Measurements from ENCODE around the gene LZTR1.
"Not testable (repeated sequence)": the region's sequence is repeated elsewhere in the genome, so short reads cannot be mapped to it uniquely, and the experiment has no call there.

The LZTR1 gene

GRCh38 chr22:21032868-21033688 is 51.0 kb downstream of the LZTR1 start:
- peaks cover 58% of the 10 kb centered on the region for H3K27me3 Mint-ChIP-seq
- no peak overlapping the region for H3K27ac Mint-ChIP-seq
- no peak for ATAC-seq

DNA sequence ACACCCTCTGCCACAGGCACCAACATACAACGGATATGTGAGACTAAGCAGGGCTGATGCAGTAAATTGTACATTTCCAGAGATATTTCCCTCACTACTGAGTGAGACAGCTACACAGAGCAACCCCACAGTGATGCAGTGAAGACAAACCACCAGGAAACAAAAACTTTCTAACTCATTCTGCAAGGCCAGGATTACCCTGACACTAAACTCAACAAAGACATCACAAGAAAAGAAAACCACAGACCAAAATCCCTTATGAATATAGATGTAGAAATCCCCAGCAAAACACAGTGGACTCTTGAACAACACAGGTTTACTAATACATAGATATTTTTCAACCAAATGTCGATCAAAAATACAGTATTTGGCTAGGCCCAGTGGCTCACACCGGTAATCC is 51.8 kb downstream of the LZTR1 start:
- peaks cover 56% of the 10 kb centered on the region for H3K27me3 Mint-ChIP-seq
- H3K9me3 Mint-ChIP-seq: no peaks in the 10 kb centered on the region

More at GRCh38 chr22:21032868-21033688, 51.0 kb downstream of the LZTR1 start:
- no peaks in the 10 kb centered on the region for H3K36me3 Mint-ChIP-seq
- no peak overlapping the region for H3K4me3 Mint-ChIP-seq
- H3K4me1 Mint-ChIP-seq: peaks cover 13% of the 10 kb centered on the region
- H3K9me3 Mint-ChIP-seq: no peaks in the 10 kb centered on the region

GRCh38 chr22:21034989-21035388 is 52.9 kb downstream of the LZTR1 start:
- Mint-ChIP-seq H3K27me3 (peaks cover 51% of the 10 kb centered on the region), H3K36me3 (no peaks in the 10 kb centered on the region), H3K4me3 (no peak overlapping the region), H3K27ac (no peak overlapping the region), H3K4me1 (peaks cover 13% of the 10 kb centered on the region), H3K9me3 (no peaks in the 10 kb centered on the region)
- no peak for ATAC-seq

More for the DNA sequence above, 51.8 kb downstream of the LZTR1 start:
- H3K36me3 Mint-ChIP-seq: no peaks in the 10 kb centered on the region
- no peak overlapping the region for H3K4me3 Mint-ChIP-seq
- no peak overlapping the region for H3K27ac Mint-ChIP-seq
- H3K4me1 Mint-ChIP-seq: peaks cover 13% of the 10 kb centered on the region
- ATAC-seq: peak; percentile 22

GRCh38 chr22:21038405-21038804 is 56.3 kb downstream of the LZTR1 start:
- no peak overlapping the region for H3K27ac Mint-ChIP-seq
- no peak for ATAC-seq
- H3K4me1 Mint-ChIP-seq: peaks cover 7% of the 10 kb centered on the region
- H3K9me3 Mint-ChIP-seq: no peaks in the 10 kb centered on the region
- H3K36me3 Mint-ChIP-seq: no peaks in the 10 kb centered on the region
- peaks cover 38% of the 10 kb centered on the region for H3K27me3 Mint-ChIP-seq
- H3K4me3 Mint-ChIP-seq: no peak overlapping the region

DNA sequence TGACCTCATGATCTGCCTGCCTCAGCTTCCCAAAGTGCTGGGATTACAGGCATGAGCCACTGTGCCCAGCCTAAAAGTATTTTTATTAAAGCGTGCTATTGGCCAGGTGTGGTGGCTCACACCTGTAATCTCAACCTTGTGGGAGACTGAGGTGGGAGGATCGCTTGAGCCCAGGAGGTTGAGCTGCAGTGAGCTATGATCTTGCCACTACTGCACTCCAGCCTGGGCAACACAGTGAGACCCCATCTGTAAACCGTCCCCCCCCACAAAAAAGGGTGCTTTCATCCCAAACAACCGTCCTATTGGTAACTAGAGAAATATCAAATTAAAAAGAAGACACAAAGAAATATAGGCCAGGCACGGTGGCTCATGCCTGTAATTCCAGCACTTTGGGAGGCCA is 57.1 kb downstream of the LZTR1 start:
- H3K4me3 Mint-ChIP-seq, H3K27ac Mint-ChIP-seq, ATAC-seq, H3K9me3 Mint-ChIP-seq, H3K36me3 Mint-ChIP-seq: not testable (repeated sequence)
- Mint-ChIP-seq H3K27me3 (peaks cover 42% of the 10 kb centered on the region), H3K4me1 (peaks cover 15% of the 10 kb centered on the region)

DNA sequence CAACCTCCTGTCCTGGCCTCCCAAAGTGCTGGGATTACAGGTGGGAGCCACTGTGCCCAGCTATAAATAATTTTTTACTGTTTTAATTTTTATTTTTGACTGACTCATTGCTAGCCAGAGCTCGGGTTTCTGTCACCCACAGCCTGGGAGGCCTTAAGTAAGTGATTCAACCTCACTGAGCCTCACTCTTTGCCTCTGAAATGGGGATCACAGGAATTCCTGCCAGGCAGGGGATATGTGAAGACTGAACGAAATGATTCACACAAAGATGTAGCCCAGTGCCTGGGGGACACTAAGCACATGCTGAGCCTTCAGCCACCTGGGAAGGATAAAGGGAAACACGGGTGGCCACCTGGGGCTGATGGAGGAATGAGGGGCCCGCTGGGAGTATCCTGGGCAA is 59.8 kb downstream of the LZTR1 start:
- Mint-ChIP-seq H3K9me3 (no peaks in the 10 kb centered on the region), H3K36me3 (no peaks in the 10 kb centered on the region)

DNA sequence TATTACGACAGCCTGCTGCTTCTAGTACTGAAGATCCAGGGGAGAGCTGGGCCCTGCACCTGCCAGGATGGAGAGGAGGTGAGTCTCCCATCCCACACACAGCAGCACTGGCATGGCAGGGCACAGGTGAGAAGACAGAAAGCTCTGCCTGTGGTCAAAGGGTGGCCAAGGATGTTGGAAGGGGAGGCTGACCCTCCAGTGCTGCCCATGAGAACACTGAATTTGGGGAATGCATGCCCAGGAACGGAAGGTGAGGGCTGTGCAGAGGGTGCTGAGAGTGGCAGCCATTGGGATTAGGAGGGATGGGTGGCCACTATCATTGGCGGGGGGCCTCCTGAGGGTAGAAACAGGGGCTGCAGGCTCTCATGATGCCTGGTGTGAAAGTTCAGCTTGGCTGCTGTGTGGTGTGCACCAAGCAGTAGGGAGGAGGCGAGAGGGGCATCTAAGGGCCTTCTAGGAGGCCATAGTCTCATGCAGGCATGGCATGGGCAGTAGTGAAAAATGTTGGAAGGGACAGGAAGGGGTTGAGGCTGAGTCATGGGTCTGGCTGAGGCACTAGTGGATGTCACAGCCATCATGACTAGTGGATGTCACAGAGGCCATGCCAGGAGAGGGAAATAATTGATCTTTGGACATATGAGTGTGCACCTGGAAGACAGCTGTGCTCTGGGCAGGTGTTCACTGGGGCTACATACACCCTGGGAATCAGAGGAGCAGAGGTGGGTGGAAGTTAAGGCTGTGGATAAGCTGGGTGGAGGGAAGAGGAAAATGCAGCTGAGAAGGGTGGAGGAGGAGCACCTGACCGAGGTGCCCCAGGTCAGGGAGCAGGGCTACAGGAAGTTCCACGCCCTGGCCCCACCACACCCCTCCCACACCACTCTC is 61.1 kb downstream of the LZTR1 start:
- no peak for ATAC-seq
- H3K27me3 Mint-ChIP-seq: peaks cover 53% of the 10 kb centered on the region
- no peaks in the 10 kb centered on the region for H3K36me3 Mint-ChIP-seq
- H3K4me3 Mint-ChIP-seq: no peak overlapping the region
- H3K4me1 Mint-ChIP-seq: peaks cover 33% of the 10 kb centered on the region
- H3K27ac Mint-ChIP-seq: no peak overlapping the region
- H3K9me3 Mint-ChIP-seq: no peaks in the 10 kb centered on the region

More for the DNA sequence above, 59.8 kb downstream of the LZTR1 start:
- no peak overlapping the region for H3K4me3 Mint-ChIP-seq
- no peak overlapping the region for H3K27ac Mint-ChIP-seq
- H3K27me3 Mint-ChIP-seq: peaks cover 53% of the 10 kb centered on the region
- no peak for ATAC-seq
- peaks cover 33% of the 10 kb centered on the region for H3K4me1 Mint-ChIP-seq

DNA sequence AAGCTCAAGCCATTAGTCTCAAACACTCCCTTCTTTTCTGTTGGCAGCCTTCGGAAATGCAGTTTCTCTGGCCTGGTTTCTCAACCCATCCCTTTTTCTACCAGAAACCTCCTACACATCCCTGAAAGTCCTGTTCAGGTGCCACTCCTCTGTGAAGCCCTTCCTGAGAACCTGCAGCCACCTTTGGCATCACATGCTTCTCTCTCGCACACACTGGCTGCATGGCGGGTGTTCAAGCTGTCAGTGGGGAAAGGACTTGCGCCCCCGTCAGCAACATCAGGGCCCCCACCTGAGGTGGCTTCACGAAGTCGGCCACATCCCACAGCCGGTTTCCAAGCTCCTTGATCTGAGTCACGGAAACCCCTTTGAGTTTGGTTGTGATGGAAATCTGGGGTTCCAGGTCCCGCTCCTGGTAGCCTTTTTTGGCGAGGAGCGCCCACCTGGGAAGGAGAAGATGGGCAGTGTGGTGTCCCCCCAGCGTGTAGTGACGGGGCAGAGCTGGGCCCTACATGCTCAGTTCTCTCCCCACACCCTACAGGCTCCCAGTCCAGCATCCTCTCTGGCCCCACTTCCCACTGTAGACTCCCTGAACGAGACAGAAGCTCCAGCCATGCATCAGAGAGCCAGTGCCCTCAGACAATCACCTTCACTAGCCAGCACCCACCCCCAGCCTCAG is 61.9 kb downstream of the LZTR1 start:
- Mint-ChIP-seq H3K36me3 (no peaks in the 10 kb centered on the region), H3K4me3 (no peak overlapping the region), H3K27me3 (peaks cover 53% of the 10 kb centered on the region), H3K9me3 (no peaks in the 10 kb centered on the region), H3K27ac (no peak overlapping the region), H3K4me1 (peaks cover 33% of the 10 kb centered on the region)
- no peak for ATAC-seq

DNA sequence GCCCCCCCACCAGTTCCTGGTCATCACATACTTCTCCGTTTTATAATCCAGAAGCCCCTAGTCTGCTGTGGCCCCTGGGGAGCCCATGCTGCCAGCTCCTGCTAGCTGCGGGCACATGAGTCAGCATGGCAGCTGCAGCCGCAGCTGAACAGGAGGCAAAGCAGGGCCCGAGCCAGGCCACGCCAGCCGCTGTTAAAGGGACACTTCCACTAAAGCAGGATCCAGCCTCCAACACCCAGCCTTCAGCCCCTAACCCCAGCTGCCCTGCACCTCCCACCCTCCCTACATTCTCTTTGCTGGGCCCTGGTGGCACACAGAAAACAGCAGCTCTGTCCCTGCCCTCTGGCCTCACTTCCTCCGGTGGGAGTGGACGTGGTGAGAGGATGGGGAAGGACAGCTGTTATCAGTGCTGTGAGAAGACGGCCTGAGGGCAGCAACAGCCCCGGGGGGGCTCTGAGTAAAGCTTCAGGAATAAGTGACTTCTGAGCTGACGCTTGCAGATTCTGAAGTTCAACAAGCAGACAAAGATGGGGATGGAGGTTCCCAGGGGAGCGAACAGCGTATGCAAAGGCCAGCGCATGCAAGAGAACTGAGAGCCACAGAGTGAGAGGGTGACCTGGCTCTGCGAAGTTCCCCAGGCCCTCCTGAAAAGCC is 63.0 kb downstream of the LZTR1 start:
- ATAC-seq: peak; percentile 49
- Mint-ChIP-seq H3K27ac (peak overlapping the region; percentile 78), H3K36me3 (no peaks in the 10 kb centered on the region), H3K27me3 (peaks cover 47% of the 10 kb centered on the region), H3K4me1 (peaks cover 33% of the 10 kb centered on the region), H3K4me3 (peak overlapping the region; percentile 88), H3K9me3 (no peaks in the 10 kb centered on the region)

- H3K4me3 Mint-ChIP-seq: peak within 1 kb of the TSS; percentile 88
- no peaks in the 10 kb centered on the region for H3K36me3 Mint-ChIP-seq
- no peaks in the 10 kb centered on the region for H3K9me3 Mint-ChIP-seq
- H3K27me3 Mint-ChIP-seq: peaks cover 43% of the 10 kb centered on the region
- H3K4me1 Mint-ChIP-seq: peaks cover 33% of the 10 kb centered on the region
- ATAC-seq: peak; percentile 95
- peak within 1 kb of the TSS; percentile 78 for H3K27ac Mint-ChIP-seq
These were observed 63.6 kb downstream of the LZTR1 start, which contains the start of gene LRRC74B for GRCh38 chr22:21045585-21046294. LRRC74B (plus strand) TSS chr22:21045946; CDS start chr22:21045987, 41 bp downstream.

DNA sequence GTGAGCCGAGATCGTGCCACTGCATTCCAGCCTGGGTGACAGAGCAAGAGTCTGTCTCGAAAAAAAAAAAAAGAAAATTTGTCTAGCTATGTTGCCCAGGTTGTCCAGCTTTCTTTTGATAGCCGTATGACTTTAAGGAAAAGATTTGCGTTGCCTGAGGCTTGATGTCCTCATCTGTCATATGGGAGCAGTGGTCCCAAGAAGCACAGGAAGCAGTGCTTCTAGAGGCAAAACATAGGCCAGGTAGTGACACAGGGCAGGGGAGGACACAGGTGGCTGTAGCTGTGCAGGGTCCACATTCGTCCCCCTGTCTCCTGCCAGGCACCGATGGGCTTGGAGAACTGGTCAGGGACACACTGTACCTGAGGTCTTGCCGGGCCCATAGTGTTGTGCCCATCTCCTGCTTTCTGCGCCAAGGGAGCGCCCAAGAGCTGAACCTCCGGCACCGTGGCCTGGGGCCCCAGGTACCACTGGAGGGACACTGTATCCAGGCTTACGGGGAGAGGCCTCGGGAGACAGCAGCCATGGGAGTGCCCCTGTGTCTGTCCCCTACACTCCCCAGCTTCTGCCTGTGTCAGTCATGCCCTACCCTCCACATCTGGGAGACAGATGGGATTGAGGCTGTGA is 65.1 kb downstream of the LZTR1 start:
- H3K27me3 Mint-ChIP-seq: peaks cover 48% of the 10 kb centered on the region
- ATAC-seq: no peak
- H3K4me3 Mint-ChIP-seq: no peak overlapping the region

DNA sequence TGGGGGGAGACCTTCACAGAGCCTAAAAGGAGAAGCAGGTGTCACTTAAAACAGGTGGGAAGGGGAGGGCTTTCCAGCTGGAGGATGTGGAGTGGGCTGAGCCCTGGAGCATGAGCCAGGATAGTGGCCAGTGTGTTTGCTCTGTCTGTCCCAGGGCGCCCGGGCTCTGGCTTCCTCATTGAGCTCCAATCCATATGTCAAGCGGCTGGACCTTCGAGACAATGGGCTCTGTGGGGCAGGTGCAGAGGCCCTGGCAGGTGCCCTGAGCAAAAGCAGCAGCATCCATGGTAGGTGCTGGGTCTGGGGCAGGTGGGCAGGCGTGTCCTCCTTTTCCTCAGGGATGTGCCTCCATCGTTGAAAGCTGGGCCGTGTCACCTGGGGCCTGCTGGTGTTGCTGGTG is 65.6 kb downstream of the LZTR1 start:
- Mint-ChIP-seq H3K9me3 (no peaks in the 10 kb centered on the region), H3K27ac (no peak overlapping the region)
- no peak for ATAC-seq

More for the DNA sequence above, 65.1 kb downstream of the LZTR1 start:
- Mint-ChIP-seq H3K4me1 (peaks cover 39% of the 10 kb centered on the region), H3K36me3 (no peaks in the 10 kb centered on the region), H3K27ac (no peak overlapping the region), H3K9me3 (no peaks in the 10 kb centered on the region)

DNA sequence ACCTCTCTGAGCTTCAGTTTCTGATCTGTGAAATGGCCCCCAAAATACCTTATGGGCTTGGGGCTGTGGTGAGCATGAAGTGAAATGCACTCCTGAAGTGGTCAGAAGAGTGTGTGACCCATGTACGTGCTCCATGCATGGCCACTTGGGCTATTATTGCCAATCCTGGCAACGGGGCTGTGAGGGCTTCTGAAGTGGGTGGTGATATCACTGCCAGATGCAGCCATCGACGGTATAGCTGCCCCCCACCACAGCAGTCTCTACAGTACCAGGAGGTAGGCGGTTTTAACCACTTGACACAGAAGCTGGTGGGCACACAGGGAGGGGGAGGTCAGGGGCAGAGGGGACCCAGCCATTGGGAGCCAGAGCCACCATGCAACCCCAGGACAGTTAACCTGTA is 66.4 kb downstream of the LZTR1 start:
- H3K4me1 Mint-ChIP-seq: peaks cover 31% of the 10 kb centered on the region
- not testable (repeated sequence) for H3K9me3 Mint-ChIP-seq, H3K36me3 Mint-ChIP-seq, H3K27ac Mint-ChIP-seq, ATAC-seq, H3K4me3 Mint-ChIP-seq
- H3K27me3 Mint-ChIP-seq: peaks cover 44% of the 10 kb centered on the region

More for the DNA sequence above, 65.6 kb downstream of the LZTR1 start:
- no peak overlapping the region for H3K4me3 Mint-ChIP-seq
- peaks cover 44% of the 10 kb centered on the region for H3K27me3 Mint-ChIP-seq
- no peaks in the 10 kb centered on the region for H3K36me3 Mint-ChIP-seq
- H3K4me1 Mint-ChIP-seq: peaks cover 39% of the 10 kb centered on the region

All from stimulated activated memory B cell treated with anti-CD40 and anti-IgM and Interleukin-4, amounts not matched to agents 10 μg/mL and 1 μg/mL and 100 μg/mL, for 72 hours (primary cell).